GM21526 (cell line): ENCODE data around the gene TRIM39.
A peak's percentile ranks its signal among the peaks of the same experiment; 100 is the strongest.
"Not testable (repeated sequence)": the region's sequence is repeated elsewhere in the genome, so short reads cannot be mapped to it uniquely, and the experiment has no call there.

Experiments used
- ATAC-seq: cut with Tn5 transposase; IDR thresholded peaks from one replicate; pipeline ENCODE4 v1.9.1; 2021; ENCODE audit warnings: moderate library complexity; ENCODE audit not compliant: unreplicated experiment, low FRiP score

The TRIM39 gene

GRCh38 chr6:30326526-30327231, at the start of gene TRIM39:
Gene TRIM39 (plus strand): TSS chr6:30326927. CDS start chr6:30329318, 2,391 bp downstream.
- ATAC-seq, result peak; percentile 63

DNA sequence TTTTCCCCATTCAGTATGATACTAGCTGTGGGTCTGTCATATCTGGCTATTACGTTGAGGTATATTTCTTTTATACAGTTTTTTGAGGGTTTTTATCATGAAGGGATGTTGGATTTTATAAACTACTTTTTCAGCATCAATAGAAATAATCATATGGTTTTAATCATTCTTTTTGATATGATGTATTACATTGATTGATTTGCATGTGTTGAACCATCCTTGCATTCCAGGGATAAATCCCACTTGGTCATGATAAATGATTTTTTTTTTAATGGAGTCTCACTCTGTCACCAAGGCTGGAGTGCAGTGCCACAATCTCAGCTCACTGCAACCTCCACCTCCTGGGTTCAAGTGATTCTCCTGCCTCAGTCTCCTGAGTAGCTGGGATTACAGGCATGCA, 45.7 kb upstream of the TRIM39 start:
- ATAC-seq, result not testable (repeated sequence)

DNA sequence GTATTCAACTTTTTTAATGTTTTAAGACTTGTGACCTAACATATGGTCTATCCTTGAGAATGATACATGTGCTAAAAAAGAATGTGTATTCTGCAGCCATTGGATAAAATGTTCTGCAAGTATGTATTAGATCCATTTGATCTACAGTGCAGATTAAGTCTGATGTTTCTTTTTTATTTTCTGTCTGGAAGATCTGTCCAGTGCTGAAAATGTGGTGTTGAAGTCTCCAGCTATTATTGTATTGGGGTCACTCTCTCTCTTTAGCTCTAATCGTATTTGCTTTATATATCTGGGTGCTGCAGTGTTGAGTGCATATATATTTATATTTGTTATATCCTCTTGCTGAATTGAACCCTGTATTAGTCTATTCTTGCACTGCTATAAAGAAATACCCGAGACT, 44.2 kb upstream of the TRIM39 start:
- no peak for ATAC-seq

DNA sequence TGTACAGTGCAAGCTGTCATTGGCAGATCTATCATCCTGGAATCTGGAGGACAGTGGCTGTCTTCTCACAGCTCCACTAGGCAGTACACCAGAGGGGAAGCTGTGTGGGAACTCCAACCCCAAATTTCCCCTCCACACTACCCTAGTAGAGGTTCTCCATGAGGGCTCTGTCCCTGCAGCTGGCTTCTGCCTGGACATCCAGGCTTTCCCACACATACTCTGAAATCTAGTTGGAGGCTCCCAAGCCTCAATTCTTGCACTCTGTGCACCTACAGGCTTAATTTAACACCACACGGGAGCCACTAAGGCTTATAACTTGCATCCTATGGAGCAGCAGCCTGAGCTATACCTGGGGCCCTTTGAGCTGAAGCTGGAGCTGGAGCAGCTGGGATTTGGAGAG, 43.0 kb upstream of the TRIM39 start:
- no peak for ATAC-seq

DNA sequence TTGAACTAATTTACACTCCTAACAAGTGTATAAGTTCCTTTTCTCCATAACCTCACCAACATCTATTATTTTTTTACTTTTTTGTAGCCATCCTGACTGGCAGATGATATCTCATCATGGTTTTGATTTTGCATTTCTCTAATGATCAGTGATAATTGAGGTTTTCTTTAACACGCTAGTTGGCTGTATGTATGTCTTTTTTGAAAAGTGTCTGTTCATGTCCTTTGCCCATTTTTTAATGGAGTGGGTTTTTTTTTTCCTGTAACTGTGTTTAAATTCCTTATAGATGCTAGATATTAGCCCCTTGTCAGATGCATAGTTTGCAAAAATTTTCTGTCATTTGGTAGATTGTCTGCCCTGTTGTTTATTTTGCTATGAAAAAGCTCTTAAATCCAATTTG, 39.6 kb upstream of the TRIM39 start:
- ATAC-seq, result no peak

- ATAC-seq, result no peak
Observed at GRCh38 chr6:30295837-30296236, 30.9 kb upstream of the TRIM39 start.

DNA sequence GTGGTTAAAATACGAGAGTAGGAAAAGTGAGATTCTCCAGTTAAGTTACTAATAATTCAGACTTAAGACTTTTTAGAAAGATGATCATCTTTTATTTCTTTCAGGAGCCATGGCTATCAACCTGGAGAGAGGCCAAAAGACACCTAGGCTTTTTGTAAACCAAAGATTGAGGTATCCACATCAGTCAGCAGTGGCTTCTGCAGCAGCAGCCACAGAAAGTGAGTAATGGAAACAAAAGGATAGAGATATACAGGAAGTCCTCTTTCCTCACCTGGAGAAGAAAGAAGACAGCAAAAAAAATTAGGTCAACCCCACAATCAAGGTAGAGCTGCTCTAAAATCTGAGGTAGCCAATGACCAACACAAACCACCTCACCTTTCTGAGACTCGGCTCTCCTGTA, 22.7 kb upstream of the TRIM39 start:
- ATAC-seq, result no peak

GRCh38 chr6:30311101-30311500, 15.6 kb upstream of the TRIM39 start:
- ATAC-seq, result no peak

DNA sequence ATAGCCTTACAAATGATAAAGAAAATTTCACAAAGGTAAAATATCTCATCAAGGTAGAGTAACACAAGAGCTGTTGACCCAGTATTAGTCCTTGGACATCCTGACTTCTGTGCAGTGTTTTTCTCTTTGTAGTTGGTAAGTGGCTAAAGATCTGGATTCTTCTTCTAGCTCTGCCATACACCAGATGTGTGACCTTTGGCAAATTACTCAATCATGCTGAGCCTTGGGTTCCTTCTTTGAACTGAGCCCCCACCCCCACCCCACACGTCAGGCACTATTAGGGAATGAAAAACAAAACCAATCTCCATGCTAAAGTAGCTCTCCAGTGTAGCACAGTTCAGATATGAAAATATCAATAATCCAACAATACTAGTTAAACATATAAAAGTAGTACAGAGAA, 15.1 kb upstream of the TRIM39 start:
- no peak for ATAC-seq

DNA sequence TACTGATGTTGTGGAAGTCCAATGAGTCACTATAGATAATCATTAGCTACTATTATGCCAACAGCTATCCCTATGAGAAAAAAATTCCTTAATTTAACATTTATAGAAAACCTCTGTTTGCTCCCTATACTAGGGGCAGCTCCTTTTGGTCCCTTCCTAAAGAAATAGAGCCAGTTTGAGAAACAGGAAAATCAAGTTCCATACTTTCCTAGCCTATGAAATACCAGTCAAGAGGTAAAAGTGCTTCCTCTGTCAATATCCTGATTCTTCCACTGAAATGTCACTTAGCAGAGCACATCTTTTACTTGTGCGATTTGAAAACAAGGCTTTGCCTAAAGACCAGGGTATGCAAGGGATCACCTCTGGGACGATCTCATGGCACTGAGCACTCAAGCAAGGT, 14.5 kb upstream of the TRIM39 start:
- no peak for ATAC-seq

DNA sequence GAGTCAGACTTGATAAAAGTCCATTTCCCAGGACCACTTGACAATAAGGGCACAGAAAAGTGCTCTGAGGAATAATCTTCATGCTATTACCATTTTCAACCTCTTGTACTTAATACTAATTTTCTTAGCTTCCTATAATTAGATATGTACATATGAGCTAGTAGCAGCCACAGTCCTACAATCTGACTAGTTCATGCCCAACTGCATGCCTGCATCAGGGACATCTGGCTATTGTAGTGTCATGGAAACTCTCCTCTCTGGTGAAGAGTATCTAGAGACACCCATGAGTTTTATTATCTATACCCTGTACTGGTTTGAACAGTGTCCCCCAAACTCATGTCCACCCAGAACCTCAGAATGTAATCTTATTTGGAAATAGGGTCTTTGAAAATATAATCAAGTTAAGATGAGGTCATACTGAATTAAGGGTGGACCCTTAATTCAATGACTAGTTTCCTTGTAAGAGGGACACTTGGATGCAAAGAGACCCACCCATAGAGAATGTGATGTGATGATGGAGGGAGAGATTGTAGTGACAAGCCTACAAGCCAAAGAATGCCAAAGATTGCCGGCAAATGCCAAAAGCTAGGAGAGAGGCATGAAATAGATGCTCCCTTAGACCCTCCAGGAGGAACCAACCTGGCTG, 13.9 kb upstream of the TRIM39 start:
- ATAC-seq, result no peak

DNA sequence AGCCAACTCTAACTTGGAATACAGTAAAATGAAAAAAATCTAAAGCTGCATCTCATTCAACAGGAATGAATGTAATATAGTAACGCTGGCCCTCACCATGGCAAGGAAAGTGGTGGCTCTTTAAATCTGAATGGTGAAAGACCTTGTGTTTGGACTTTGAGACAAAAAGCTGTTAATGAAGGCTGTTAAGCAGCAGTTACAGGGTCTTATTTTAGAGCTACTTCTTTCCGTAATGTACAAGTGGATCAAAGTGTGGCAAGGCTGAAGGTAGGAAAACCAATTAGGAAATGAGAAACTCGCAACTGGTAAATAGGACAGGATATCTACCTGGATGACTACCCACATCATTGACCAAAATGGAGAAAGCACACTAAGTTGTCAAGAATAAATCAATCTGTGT, 11.6 kb upstream of the TRIM39 start:
- ATAC-seq, result no peak

DNA sequence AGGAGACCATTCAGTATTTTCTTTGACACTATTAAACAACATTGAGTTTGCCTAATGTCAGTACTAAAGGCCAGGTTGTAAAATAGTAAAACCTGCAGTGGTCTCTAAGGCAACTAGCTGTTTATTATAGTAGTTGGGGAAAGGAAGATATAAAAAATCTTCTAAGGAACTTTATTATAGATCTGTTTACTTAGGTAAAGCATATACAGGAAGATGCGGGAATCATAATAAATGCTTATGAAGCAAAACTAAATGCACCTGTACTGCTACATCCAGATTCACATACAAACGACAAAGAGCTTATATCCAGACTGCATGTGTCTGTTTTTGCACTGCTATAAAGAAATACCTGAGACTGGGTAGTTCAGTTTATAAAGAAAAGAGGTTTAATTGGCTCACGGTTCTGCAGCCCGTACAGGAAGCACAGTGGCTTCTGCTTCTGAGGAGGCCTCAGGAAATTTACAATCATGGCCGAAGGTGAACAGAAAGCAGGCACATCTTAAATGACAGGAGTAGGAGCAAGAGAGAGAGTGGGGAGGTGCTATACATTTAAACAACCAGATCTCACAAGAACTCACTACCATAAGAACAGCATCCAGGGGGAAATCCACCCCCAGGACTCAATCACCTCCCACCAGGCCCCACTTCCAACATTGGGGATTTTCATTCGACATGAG, 8.7 kb upstream of the TRIM39 start:
- ATAC-seq, result no peak

DNA sequence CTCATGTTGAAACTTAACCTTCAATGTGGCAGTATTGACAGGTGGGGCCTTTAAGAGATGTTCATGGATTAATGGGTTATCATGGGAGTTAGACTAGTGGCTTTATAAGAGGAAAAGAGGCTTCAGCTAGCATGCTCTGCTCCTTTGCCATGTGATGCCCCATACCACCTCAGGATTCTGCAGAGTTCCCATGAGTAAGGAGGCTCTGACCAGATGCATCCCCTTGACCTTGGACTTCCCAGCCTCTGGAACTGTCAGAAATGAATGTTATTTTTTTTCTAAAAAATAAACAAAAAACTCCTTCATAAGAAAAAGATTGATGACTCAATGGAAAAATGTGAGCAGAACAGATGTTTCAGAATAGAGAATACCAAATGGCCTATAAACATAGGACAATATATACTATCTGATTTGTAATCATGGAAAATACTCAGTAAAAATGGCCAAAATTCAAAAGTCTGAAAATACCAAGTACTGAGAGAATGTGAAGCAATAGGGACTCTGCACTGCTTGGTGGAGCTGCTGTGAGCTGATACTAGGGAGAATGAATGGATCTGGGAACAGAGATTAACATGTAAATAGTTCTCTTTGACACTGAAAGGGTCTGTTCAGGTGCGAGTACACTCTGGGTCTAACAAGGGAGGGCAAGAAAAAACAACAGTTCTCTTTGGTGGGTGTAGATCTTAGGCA, 7.4 kb upstream of the TRIM39 start:
- no peak for ATAC-seq

DNA sequence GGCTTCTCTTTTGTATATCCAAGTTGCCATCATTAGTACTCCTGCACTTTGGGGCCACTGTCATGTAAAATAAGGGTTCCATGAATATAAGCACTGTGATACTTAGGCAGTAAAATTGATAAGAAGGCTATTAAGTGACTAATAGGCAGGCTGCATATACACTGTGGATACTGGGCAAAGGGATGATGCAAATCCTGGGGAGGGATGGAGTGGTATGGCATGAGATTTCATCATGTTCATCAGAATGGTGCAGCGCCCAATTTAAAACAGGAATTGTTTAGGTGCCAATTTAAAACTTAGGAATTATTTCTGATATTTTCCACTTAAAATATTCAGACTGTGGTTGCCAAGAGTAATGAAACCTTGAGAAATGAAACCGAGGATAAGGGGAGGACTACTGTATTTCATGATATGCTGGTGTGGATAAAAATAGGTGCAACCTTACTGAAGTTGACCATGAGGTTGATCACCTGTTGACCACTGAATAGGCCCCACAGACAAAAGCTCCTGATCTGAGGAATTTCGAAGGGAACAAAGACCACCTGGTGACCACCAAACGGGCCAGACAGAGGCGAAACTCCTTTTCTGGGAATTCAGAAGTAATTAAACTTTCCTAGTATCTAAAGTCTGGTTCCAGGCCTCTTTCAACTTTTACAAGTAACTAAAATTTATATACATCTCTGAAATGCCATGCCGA, 4.9 kb upstream of the TRIM39 start:
- ATAC-seq, result no peak

DNA sequence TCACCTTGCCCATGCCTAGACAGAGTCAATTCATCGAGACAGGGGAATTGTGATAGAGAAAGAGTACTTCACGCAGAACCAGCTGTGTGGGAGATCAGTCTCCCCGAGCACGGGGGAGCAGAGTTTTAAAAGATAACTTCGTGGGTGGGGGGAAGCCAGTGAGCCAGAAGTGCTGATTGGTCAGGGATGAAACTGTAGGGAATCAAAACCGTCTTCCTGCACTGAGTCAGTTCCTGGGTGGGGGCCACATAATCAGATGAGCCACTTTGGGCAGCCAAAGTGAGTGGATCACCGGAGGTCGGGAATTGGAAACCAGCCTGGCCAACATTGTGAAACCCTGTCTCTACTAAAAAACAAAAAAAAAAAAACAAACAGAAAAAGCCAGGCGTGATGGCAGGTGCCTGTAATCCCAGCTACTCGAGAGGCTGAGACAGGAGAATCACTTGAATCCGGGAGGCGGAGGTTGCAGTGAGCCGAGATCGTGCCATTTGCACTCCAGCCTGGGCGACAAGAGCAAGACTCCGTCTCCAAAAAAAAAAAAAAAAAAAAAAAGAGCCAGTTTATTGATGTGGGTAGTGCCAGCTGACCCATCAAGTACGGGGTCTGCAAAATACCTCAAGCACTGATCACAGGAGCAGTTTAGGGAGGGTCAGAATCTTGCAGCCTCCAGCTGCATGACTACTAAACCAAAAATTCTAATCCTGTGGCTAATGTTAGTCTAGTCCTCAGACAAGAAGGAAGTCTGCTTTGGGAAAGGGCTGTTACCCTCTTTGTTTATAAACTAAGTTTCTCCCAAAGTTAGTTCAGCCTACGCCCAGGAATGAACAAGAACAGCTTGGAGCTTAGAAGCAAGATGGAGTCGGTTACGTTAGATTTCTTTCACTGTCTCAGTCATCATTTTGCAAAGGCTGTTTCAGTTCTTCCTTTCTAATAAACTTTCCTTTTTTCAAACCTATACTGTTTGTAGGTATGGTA, 3.9 kb upstream of the TRIM39 start:
- no peak for ATAC-seq

DNA sequence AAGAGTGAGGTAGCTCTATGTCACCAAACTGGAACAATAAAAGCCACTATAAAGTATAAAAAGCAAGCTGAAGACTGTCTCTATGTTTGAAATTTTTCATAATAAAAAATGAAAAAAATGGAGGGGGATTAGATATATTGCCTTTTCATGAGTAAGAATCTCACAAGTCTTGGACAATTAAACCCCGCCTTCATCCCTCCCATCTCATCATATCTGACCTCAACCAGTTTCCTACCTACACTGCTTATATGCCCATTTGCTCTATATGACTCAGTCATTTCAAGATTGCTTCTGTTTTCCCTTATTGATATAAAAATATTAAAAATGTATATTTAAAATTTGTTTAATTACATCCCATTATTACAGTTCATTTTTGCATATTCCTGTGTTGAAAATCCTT, 2.9 kb upstream of the TRIM39 start:
- no peak for ATAC-seq

- no peak for ATAC-seq
Observed at GRCh38 chr6:30325150-30325872, 1.4 kb upstream of the TRIM39 start.
